Measurements from ENCODE around the gene KRTAP4-5.

DNA sequence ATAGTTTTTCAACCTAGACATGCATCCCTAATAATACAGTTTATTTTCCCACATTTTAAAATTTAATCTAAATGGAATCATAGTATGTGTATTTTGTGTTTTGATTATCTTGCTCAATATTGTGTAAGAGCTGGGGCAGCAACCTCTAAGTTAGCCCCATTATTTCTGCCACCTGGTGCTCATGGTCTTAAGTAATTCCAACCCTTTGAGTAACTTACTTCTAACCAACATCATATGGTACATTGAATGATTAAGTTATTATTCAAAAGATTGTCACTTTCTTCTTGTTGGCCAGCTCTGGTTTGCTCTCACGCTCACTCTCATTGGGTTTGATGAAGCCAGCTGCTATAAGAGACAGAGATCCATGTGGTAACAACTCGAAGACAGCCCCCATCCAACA is 22.3 kb upstream of the KRTAP4-5 start:
- TF ChIP-seq CTCF (IDR thresholded peaks at IDR 0.05; ENCODE audit: insufficient read depth, low read depth, low read length) = no peak
- no peak for TF ChIP-seq EZH2 (IDR thresholded peaks at IDR 0.05; ENCODE audit: insufficient read depth, low read length)
